GM19239 (cell line): ENCODE data around the gene RTKN2.

Experiments used
- DNase-seq: peaks from one replicate; pipeline ENCODE4 v3.0.0; 2011; ENCODE audit warnings: low spot score; ENCODE audit not compliant: insufficient read length
- FAIRE-seq: peaks from 2 replicates; lab custom pipeline; 2011; peaks lifted over from hg19 to GRCh38; lab: Jason Lieb, UNC

RTKN2 gene

GRCh38 chr10:62133618-62134017, 135.0 kb downstream of the RTKN2 start:
- DNase-seq (peak; percentile 9), FAIRE-seq (peak; percentile 8)
